Activated CD4-positive, alpha-beta memory T cell treated with anti-CD3 and anti-CD28 coated beads, Interleukin-2, amount 10 ng/mL, durations not matched to agents 7 days and 5 days (primary cell): ENCODE results near the gene DNM3. TPM values are rescaled to one million over a fixed set of nuclear protein-coding genes. Genes with fewer than 3 reads are reported as not detected.

ENCODE experiments used
- CTCF ChIA-PET: fragments of 350-600 bp; sonication (Branson Sonifier 250); formaldehyde crosslinking; loops from one replicate; lab custom pipeline; 2021; ENCODE audit warnings: antibody characterized with exemption, inconsistent platforms; lab: Charles Lee
- POLR2A ChIA-PET: fragments of 350-600 bp; sonication (Branson Sonifier 250); formaldehyde crosslinking; loops from one replicate; lab custom pipeline; 2021; ENCODE audit warnings: antibody characterized with exemption; lab: Charles Lee
- DNase-seq: peaks from one replicate; pipeline ENCODE4 v3.0.0-alpha.2; 2020
- H3K27ac Mint-ChIP-seq: one replicate; pipeline ENCODE4 v1.8.0; 2021; ENCODE audit warnings: mild to moderate bottlenecking, mixed read lengths
- H3K27me3 Mint-ChIP-seq: one replicate; pipeline ENCODE4 v1.8.0; 2021; ENCODE audit warnings: mixed read lengths
- H3K36me3 Mint-ChIP-seq: one replicate; pipeline ENCODE4 v1.8.0; 2021; ENCODE audit warnings: low read depth, mixed read lengths
- H3K4me1 Mint-ChIP-seq: one replicate; pipeline ENCODE4 v1.8.0; 2021; ENCODE audit warnings: mixed read lengths
- H3K4me3 Mint-ChIP-seq: one replicate; pipeline ENCODE4 v1.8.0; 2021; ENCODE audit warnings: mild to moderate bottlenecking, mixed read lengths
- H3K9me3 Mint-ChIP-seq: one replicate; pipeline ENCODE4 v1.8.0; 2021; ENCODE audit warnings: mixed read lengths
- total RNA-seq, 2 experiments: library from RNA; stranded (reverse); gene quantifications; one replicate each; pipeline ENCODE4 v1.2.3, GENCODE V29; 2021

DNM3 gene
- total RNA-seq, 2 experiments from 2014 or later, result 2.0 to 2.2 TPM

DNA sequence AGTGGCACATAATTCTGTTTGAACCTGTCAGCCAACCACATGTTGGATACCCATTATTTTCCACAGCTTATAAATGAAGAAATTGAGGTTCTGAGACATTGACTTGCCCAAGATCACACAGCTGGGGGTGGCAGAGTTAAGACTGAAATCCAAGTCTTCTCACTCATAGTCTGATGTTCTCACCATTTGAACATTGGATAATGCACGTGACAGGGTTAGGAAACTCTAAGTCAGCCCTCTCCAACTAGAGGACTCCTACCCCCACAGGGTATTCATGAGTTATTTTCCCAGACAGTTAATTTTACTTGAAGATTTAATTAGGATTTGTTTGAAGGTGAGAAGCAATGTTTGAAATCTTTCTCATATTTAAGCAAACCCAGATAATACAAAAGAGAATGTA, 541.1 kb downstream of the DNM3 start:
- Mint-ChIP-seq H3K27me3 (peaks cover 3% of the 10 kb centered on the region), H3K4me3 (no peak overlapping the region), H3K9me3 (no peaks in the 10 kb centered on the region), H3K36me3 (no peaks in the 10 kb centered on the region), H3K4me1 (peaks cover 17% of the 10 kb centered on the region), H3K27ac (no peak overlapping the region)
- CTCF ChIA-PET, result no interaction called here
- no peak for DNase-seq
- POLR2A ChIA-PET, result interaction anchor here (1.4 to 3.7 kb wide), 2 partner anchors 8 to 12 kb away, joined by 4 to 17 read pairs; no protein-coding TSS in a partner anchor

DNA sequence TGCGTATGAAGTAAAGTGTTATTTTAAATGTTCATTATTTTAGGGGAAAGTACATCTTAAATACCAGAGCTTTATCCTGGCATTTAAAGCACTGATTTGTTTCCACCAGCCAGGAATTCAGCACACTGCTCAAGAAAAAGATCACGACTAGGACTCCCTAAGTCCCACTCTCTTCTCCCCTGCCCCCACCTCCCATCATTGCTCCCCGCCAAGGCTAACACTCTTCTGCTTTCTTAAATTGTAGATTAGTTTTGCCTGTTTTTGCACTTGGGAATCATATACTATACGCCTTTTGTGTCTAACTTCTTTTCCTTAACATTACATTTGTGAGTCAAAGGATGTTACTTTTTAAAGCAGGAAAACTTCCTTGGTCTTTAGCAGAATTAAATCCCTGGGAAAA, 541.7 kb downstream of the DNM3 start:
- ChIA-PET CTCF (no interaction called here), POLR2A (interaction anchor here (1.4 kb wide), 1 partner anchor 8 kb away, joined by 4 read pairs; no protein-coding TSS in a partner anchor)
- peaks cover 17% of the 10 kb centered on the region for H3K4me1 Mint-ChIP-seq
- H3K27me3 Mint-ChIP-seq, result peaks cover 3% of the 10 kb centered on the region
- H3K27ac Mint-ChIP-seq, result no peak overlapping the region
- no peaks in the 10 kb centered on the region for H3K9me3 Mint-ChIP-seq
- no peaks in the 10 kb centered on the region for H3K36me3 Mint-ChIP-seq
- DNase-seq, result no peak
- no peak overlapping the region for H3K4me3 Mint-ChIP-seq

DNA sequence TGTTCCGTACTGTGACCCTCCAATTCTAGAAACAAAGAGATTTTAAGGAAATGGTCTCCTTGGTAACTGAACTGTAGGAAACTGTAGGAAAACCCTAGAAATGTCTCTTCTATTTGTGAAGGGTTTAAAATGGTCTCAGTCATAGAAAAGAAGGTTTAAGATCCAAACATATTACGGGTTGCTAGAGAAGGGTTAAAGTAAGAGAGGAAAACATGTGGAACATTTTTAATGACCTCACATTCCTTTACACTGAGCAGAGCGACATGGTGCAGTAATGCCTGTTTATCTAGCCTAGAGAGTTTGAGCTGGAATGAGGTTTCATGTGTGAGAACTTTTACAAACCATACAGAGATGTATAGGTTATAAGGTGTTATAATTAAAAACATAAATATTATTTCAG, 542.2 kb downstream of the DNM3 start:
- no peaks in the 10 kb centered on the region for H3K36me3 Mint-ChIP-seq
- H3K4me1 Mint-ChIP-seq, result peaks cover 17% of the 10 kb centered on the region
- ChIA-PET CTCF (no interaction called here), POLR2A (no interaction called here)
- DNase-seq, result no peak
- no peak overlapping the region for H3K27ac Mint-ChIP-seq
- peaks cover 3% of the 10 kb centered on the region for H3K27me3 Mint-ChIP-seq
- H3K4me3 Mint-ChIP-seq, result no peak overlapping the region
- H3K9me3 Mint-ChIP-seq, result no peaks in the 10 kb centered on the region

DNA sequence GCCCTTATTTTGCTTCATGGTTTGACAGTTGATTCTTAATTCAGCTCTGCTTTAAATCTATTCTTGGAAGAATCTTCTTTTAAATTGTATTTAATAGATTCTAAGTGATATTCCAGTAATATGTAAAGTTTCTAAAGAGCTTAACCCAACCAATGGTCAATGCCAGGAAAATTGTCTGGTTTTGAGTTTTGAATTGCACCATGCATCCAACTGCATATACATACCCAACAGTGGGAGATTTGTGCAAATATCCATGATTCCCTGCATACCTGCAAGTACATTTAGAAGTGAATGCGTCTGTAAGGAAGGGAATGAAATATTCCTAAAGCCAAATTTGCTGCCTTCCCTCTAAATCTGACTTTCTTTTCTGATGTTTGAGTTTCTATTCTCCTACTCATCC, 543.4 kb downstream of the DNM3 start:
- no peaks in the 10 kb centered on the region for H3K36me3 Mint-ChIP-seq
- POLR2A ChIA-PET, result interaction anchor here (1.7 kb wide), 1 partner anchor 9 kb away, joined by 5 read pairs; no protein-coding TSS in a partner anchor

DNA sequence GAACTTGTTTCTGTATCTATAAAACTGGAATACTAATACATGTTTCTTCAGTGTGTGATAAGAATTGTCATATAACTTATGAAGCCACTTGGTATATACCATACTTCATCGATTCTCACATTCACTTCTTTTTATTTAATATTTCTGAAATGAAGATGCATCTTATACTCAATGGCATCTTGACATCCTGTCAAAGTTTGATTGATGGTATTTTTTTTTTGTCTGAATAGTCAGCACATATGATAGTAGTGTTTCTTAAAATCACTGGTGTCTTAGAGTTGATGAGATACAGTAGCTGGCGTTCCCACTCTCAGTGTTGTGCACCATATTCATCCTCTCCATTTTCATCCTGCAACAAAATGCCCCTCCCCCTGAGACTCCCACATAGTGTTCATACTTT, 544.7 kb downstream of the DNM3 start:
- POLR2A ChIA-PET, result interaction anchor here (1.0 kb wide), 1 partner anchor 28 kb away, joined by 3 read pairs; no protein-coding TSS in a partner anchor
- Mint-ChIP-seq H3K27me3 (peaks cover 10% of the 10 kb centered on the region), H3K4me3 (no peak overlapping the region), H3K36me3 (no peaks in the 10 kb centered on the region), H3K4me1 (peaks cover 8% of the 10 kb centered on the region), H3K27ac (no peak overlapping the region), H3K9me3 (no peaks in the 10 kb centered on the region)
- DNase-seq, result no peak
- CTCF ChIA-PET, result no interaction called here

More for the DNA sequence above, 543.4 kb downstream of the DNM3 start:
- Mint-ChIP-seq H3K4me3 (no peak overlapping the region), H3K27ac (no peak overlapping the region), H3K27me3 (peaks cover 3% of the 10 kb centered on the region), H3K9me3 (no peaks in the 10 kb centered on the region), H3K4me1 (peaks cover 17% of the 10 kb centered on the region)
- CTCF ChIA-PET, result no interaction called here
- no peak for DNase-seq

DNA sequence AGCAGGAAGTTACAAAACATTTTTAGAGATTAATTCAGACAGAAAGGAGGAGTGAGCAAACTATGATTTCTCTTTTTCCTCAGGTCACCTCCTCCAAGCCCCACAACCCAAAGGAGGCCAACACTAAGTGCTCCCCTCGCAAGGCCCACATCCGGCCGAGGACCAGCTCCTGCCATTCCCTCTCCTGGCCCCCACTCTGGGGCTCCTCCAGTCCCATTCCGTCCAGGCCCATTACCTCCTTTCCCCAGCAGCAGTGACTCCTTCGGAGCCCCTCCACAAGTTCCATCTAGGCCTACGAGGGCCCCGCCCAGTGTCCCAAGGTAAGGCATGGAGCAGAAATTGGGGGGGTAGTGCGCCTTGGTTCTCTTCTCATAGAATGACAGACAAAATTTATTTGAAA, 547.2 kb downstream of the DNM3 start:
- H3K4me3 Mint-ChIP-seq, result no peak overlapping the region
- CTCF ChIA-PET, result no interaction called here
- no peaks in the 10 kb centered on the region for H3K9me3 Mint-ChIP-seq
- H3K36me3 Mint-ChIP-seq, result no peaks in the 10 kb centered on the region
- H3K4me1 Mint-ChIP-seq, result peaks cover 9% of the 10 kb centered on the region
- DNase-seq, result no peak
- H3K27me3 Mint-ChIP-seq, result peaks cover 23% of the 10 kb centered on the region
- POLR2A ChIA-PET, result no interaction called here
- no peak overlapping the region for H3K27ac Mint-ChIP-seq

DNA sequence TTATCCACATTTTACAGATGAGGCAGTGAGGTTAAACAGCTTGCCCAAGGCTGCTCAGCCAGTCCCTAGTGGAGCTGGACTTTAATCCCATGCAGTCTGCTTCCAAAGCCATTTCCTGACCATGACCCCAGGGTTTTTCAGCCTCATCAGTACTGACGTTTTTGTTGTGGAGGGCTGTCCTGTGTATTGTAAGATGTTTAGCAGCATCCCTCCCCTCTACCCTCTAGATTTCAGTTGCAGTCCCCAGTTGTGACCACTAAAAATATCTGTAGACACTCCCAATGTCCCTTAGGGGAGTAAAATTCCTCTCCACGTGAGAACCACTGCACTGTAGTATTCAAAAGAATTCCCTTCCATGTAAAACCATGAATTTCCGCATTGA, 549.0 kb downstream of the DNM3 start:
- Mint-ChIP-seq H3K4me3 (no peak overlapping the region), H3K4me1 (peaks cover 25% of the 10 kb centered on the region), H3K9me3 (no peaks in the 10 kb centered on the region), H3K27me3 (peaks cover 24% of the 10 kb centered on the region), H3K36me3 (no peaks in the 10 kb centered on the region), H3K27ac (no peak overlapping the region)
- no peak for DNase-seq
- ChIA-PET CTCF (interaction anchor here (1.1 to 1.2 kb wide), 2 partner anchors 9 to 10 kb away, joined by 3 read pairs; no protein-coding TSS in a partner anchor), POLR2A (interaction anchor here (1.9 kb wide), 1 partner anchor 8 kb away, joined by 4 read pairs; no protein-coding TSS in a partner anchor)

DNA sequence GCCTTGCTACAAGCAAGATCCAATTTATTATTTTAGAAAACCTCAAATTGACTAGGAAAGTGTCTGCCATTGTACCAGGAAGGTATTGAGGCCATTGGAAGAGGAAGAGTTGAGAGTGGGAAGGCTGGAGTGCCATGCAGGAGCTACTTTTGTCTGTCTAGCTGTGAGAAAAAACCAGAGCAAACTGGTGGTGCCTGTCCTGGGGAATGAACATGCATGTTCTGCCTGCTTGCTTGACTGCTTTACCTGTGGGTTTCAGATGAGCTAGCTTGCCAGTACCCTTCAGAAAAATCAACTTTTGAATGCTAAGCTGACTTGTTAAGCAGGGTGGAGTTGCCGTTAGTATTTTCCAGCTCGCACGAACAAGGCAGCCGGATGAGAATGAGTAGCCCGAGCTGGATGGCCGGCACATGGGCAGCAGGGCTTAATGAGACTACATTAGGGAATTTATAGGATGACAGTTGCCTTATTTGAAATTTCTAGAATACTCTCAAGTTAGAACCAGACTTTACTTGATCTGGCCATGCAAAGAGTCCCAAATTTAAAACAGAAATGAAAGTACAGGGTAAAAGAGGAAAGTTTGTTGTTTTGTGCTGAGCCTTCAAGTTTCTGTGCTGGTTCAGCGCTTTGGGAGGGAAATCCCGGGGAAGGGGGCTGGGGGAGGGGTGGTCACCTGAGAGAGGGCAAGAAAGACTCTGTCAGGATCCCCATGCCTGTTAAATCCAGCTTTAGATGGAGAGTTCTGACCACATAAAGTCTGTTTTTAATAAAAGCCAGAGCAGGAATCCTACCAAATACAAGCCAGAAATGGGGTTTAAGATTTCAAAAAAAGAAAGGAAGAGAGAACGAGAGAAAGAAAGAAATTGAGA, 549.6 kb downstream of the DNM3 start:
- DNase-seq, result no peak
- peaks cover 29% of the 10 kb centered on the region for H3K4me1 Mint-ChIP-seq
- H3K9me3 Mint-ChIP-seq, result no peaks in the 10 kb centered on the region
- POLR2A ChIA-PET, result interaction anchor here (1.9 kb wide), 1 partner anchor 9 kb away, joined by 4 read pairs; no protein-coding TSS in a partner anchor
- H3K27ac Mint-ChIP-seq, result no peak overlapping the region
- H3K4me3 Mint-ChIP-seq, result no peak overlapping the region
- H3K36me3 Mint-ChIP-seq, result no peaks in the 10 kb centered on the region
- CTCF ChIA-PET, result interaction anchor here (1.1 to 1.2 kb wide), 2 partner anchors 8 to 10 kb away, joined by 3 read pairs; no protein-coding TSS in a partner anchor
- peaks cover 24% of the 10 kb centered on the region for H3K27me3 Mint-ChIP-seq

DNA sequence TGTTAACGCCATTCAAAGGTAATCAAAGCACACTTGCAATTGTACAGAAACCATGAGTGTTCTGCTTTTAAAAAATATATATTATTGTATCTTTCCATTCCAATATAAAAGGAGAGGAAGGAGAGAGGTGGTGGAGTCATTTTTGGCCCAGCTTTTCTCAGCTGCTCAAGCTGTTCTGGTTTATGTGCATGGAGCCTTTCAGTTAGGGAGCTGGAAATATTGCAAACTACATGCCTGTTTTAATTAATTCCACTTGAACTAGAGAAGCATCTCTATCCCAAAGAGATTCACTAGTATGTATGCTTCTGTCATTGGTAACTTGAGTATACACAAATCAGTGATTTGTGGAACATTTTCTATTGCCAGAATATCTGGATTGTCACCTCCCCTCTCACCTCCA, 550.7 kb downstream of the DNM3 start:
- no peak for DNase-seq
- Mint-ChIP-seq H3K27ac (no peak overlapping the region), H3K36me3 (no peaks in the 10 kb centered on the region), H3K4me1 (peaks cover 30% of the 10 kb centered on the region), H3K9me3 (no peaks in the 10 kb centered on the region), H3K4me3 (no peak overlapping the region), H3K27me3 (peaks cover 24% of the 10 kb centered on the region)
- CTCF ChIA-PET, result no interaction called here
- POLR2A ChIA-PET, result interaction anchor here (1.1 to 1.9 kb wide), 2 partner anchors 10 to 33 kb away, joined by 4 read pairs; no protein-coding TSS in a partner anchor

DNA sequence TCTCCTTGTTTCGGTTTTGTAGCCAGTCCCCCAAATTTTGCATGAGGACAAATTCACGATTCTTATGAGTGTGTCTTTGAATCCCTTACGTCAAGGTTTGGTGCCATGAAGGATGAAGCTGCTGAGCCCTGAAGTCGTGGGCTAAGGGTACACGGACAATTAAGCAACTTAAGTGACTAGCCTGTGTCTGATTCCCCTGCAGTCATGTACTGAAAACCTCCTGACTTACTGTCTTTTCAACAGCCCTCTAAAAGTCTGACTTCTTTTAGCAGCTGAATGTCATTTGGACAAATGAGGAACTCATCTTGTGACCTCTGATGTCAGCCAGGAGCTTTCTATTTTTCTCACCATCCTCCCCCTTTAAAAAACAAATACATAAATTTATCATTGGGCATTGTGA, 552.1 kb downstream of the DNM3 start:
- Mint-ChIP-seq H3K27ac (no peak overlapping the region), H3K9me3 (no peaks in the 10 kb centered on the region), H3K4me1 (peaks cover 37% of the 10 kb centered on the region), H3K4me3 (no peak overlapping the region), H3K27me3 (peaks cover 24% of the 10 kb centered on the region), H3K36me3 (no peaks in the 10 kb centered on the region)
- ChIA-PET CTCF (interaction anchor here (2.2 kb wide), 1 partner anchor 391 kb away, joined by 10 read pairs; no protein-coding TSS in a partner anchor), POLR2A (interaction anchor here (0.9 to 2.3 kb wide), 3 partner anchors 9 to 208 kb away, joined by 3 to 13 read pairs (median 5); no protein-coding TSS in a partner anchor)
- DNase-seq, result no peak

DNA sequence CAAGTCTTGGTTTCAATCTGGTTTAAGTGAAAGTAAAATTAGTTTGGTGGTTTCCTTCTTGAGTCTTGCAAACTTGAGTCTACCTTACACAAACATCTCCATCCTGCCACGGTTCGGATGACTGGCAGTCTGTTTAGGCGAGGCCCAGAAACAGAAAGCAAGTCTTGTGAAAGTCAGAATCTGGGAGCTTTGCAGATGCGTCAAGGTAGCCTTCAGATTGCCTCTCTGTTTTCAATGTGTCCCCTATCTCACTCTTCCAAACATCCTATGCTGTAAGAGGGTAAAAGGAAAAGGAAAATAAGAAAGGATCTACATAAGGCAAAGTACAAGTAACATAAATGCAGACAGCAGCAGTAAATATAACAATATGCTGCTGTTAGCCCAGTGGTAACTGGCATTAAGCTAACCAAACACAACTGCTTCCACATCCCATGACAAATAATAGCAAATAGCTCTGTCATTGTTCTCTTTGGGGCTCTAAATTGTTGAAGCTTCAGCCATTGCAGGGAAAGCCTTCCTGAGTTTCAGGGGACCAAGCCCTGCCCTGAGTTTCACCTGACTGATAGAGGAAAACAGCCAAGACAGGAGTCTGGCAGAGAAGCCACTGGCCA, 552.9 kb downstream of the DNM3 start:
- no peaks in the 10 kb centered on the region for H3K36me3 Mint-ChIP-seq
- peak; percentile 79 for DNase-seq
- peak overlapping the region; percentile 68 for H3K27ac Mint-ChIP-seq
- peaks cover 24% of the 10 kb centered on the region for H3K27me3 Mint-ChIP-seq
- ChIA-PET POLR2A (interaction anchor here (0.9 to 2.3 kb wide), 8 partner anchors 10 to 652 kb away, joined by 3 to 17 read pairs (median 6); no protein-coding TSS in a partner anchor), CTCF (interaction anchor here (0.8 to 2.2 kb wide), 9 partner anchors 13 to 392 kb away, joined by 3 to 10 read pairs (median 4); no protein-coding TSS in a partner anchor)
- peak overlapping the region; percentile 38 for H3K4me3 Mint-ChIP-seq
- peaks cover 45% of the 10 kb centered on the region for H3K4me1 Mint-ChIP-seq
- H3K9me3 Mint-ChIP-seq, result no peaks in the 10 kb centered on the region

DNA sequence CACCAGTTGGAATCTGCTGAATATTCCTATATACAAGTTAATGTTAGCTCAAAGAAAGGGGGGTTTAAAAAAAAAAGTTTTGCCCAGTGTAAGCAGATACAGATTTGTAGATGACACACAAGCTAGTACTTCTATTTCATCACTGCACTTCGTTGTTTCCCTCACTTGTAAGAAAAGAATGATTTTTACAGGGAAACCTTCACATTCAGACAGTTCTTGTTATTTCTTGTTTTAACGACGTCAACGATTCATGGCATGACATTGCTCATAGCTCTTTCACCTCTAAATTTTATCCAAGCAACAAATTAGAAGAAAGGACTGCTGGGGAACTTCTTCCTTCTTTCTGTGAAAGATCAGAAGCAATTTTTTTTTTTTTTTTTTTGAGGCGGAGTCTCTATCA, 553.5 kb downstream of the DNM3 start:
- Mint-ChIP-seq H3K27ac (peak overlapping the region; percentile 68), H3K36me3 (no peaks in the 10 kb centered on the region), H3K27me3 (peaks cover 24% of the 10 kb centered on the region), H3K4me3 (peak overlapping the region; percentile 28), H3K4me1 (peaks cover 51% of the 10 kb centered on the region), H3K9me3 (no peaks in the 10 kb centered on the region)
- DNase-seq, result no peak
- ChIA-PET POLR2A (interaction anchor here (1.0 to 2.3 kb wide), 7 partner anchors 10 to 652 kb away, joined by 3 to 17 read pairs (median 7); no protein-coding TSS in a partner anchor), CTCF (interaction anchor here (0.8 to 2.2 kb wide), 9 partner anchors 14 to 392 kb away, joined by 3 to 10 read pairs (median 4); no protein-coding TSS in a partner anchor)
